Measurements from ENCODE around the gene C2CD2. TPM values are rescaled to one million over a fixed set of nuclear protein-coding genes. Genes with fewer than 3 reads are reported as not detected.

The C2CD2 gene
- total RNA-seq, 1 donor from 2014 or later, result 15.8 TPM

- Histone ChIP-seq H3K36me3 (ENCODE audit: control insufficient read depth, insufficient read depth, low read length) (peaks cover 2% of the 10 kb centered on the region), H3K4me3 (ENCODE audit: low read depth, low read length) (no peak overlapping the region), H3K27me3 (ENCODE audit: control insufficient read depth, insufficient read depth, low read length) (no peaks in the 10 kb centered on the region)
- TF ChIP-seq CTCF (IDR thresholded peaks at IDR 0.05; ENCODE audit: insufficient read depth, low read length, poor library complexity, severe bottlenecking), result no peak
- DNase-seq (ENCODE audit: low read depth), result no peak
These were observed 96.0 kb downstream of the C2CD2 start for GRCh38 chr21:41857771-41858300.

- H3K36me3 ChIP-seq (ENCODE audit: control insufficient read depth, insufficient read depth, low read length), result peaks cover 2% of the 10 kb centered on the region
- no peak overlapping the region for H3K4me3 ChIP-seq (ENCODE audit: low read depth, low read length)
- no peaks in the 10 kb centered on the region for H3K27me3 ChIP-seq (ENCODE audit: control insufficient read depth, insufficient read depth, low read length)
- no peak for TF ChIP-seq CTCF (IDR thresholded peaks at IDR 0.05; ENCODE audit: insufficient read depth, low read length, poor library complexity, severe bottlenecking)
- no peak for DNase-seq (ENCODE audit: low read depth)
These were observed 97.2 kb downstream of the C2CD2 start for GRCh38 chr21:41856572-41856971.

- H3K27me3 ChIP-seq (ENCODE audit: control insufficient read depth, insufficient read depth, low read length), result no peaks in the 10 kb centered on the region
- no peak overlapping the region for H3K4me3 ChIP-seq (ENCODE audit: low read depth, low read length)
- DNase-seq (ENCODE audit: low read depth), result no peak
- H3K36me3 ChIP-seq (ENCODE audit: control insufficient read depth, insufficient read depth, low read length), result no peaks in the 10 kb centered on the region
- no peak for TF ChIP-seq CTCF (IDR thresholded peaks at IDR 0.05; ENCODE audit: insufficient read depth, low read length, poor library complexity, severe bottlenecking)
These were observed 99.3 kb downstream of the C2CD2 start for GRCh38 chr21:41854426-41854995.

- DNase-seq (ENCODE audit: low read depth), result no peak
- TF ChIP-seq CTCF (IDR thresholded peaks at IDR 0.05; ENCODE audit: insufficient read depth, low read length, poor library complexity, severe bottlenecking), result no peak
- no peak overlapping the region for H3K4me3 ChIP-seq (ENCODE audit: low read depth, low read length)
- no peaks in the 10 kb centered on the region for H3K27me3 ChIP-seq (ENCODE audit: control insufficient read depth, insufficient read depth, low read length)
- H3K36me3 ChIP-seq (ENCODE audit: control insufficient read depth, insufficient read depth, low read length), result no peaks in the 10 kb centered on the region
These were observed 100.9 kb downstream of the C2CD2 start for GRCh38 chr21:41852929-41853320.

- Histone ChIP-seq H3K27me3 (ENCODE audit: control insufficient read depth, insufficient read depth, low read length) (no peaks in the 10 kb centered on the region), H3K4me3 (ENCODE audit: low read depth, low read length) (no peak overlapping the region), H3K36me3 (ENCODE audit: control insufficient read depth, insufficient read depth, low read length) (no peaks in the 10 kb centered on the region)
- no peak for TF ChIP-seq CTCF (IDR thresholded peaks at IDR 0.05; ENCODE audit: insufficient read depth, low read length, poor library complexity, severe bottlenecking)
- no peak for DNase-seq (ENCODE audit: low read depth)
These were observed 101.5 kb downstream of the C2CD2 start for GRCh38 chr21:41852151-41852928.

Data from kidney epithelial cell (primary cell).